H1 (cell line): Measurements from ENCODE around the gene CAMKK2. TPM values are rescaled to one million over a fixed set of nuclear protein-coding genes. Genes with fewer than 3 reads are reported as not detected.

Experiments
- CTCF ChIA-PET: fragments of 300-600 bp; sonication (Branson Sonifier 250); formaldehyde crosslinking; loops from one replicate; lab custom pipeline; 2021; ENCODE audit not compliant: partially characterized antibody; lab: Charles Lee
- POLR2A ChIA-PET: fragments of 300-600 bp; sonication (Branson Sonifier 250); formaldehyde crosslinking; loops from one replicate; lab custom pipeline; 2021; ENCODE audit warnings: inconsistent platforms; ENCODE audit not compliant: partially characterized antibody; lab: Charles Lee
- DNase-seq, 2 experiments: peaks; one replicate each; pipeline versions ENCODE4 v3.0.0 to v3.0.0-alpha.2; 2010 to 2022; ENCODE audit warnings: low spot score in 2 of 2, low read depth in 1 of 2, mixed read lengths in 1 of 2
- FAIRE-seq: peaks from 2 replicates; lab custom pipeline; 2011; peaks lifted over from hg19 to GRCh38; lab: Jason Lieb, UNC
- H2AFZ ChIP-seq: 2 replicates; pipeline ENCODE4 v1.8.1; 2012; ENCODE audit warnings: low read length, inconsistent platforms
- H2AK5ac ChIP-seq: 2 replicates; pipeline ENCODE4 v1.6.1; 2013; ENCODE audit warnings: low read depth, low read length
- H2BK120ac ChIP-seq: replicated peaks from 2 replicates; pipeline ENCODE3; 2013; ENCODE audit warnings: low read depth, low read length, inconsistent platforms
- H2BK12ac ChIP-seq: 2 replicates; pipeline ENCODE4 v1.6.1; 2013; ENCODE audit warnings: low read depth, low read length
- H2BK15ac ChIP-seq: 2 replicates; pipeline ENCODE4 v1.6.1; 2013; ENCODE audit warnings: low read length
- H2BK20ac ChIP-seq: 2 replicates; pipeline ENCODE4 v1.6.1; 2013; ENCODE audit warnings: low read length
- H2BK5ac ChIP-seq: 2 replicates; pipeline ENCODE4 v1.6.1; 2013; ENCODE audit warnings: low read depth, low read length
- H3K14ac ChIP-seq: 2 replicates; pipeline ENCODE4 v1.6.1; 2013; ENCODE audit warnings: inconsistent platforms; ENCODE audit not compliant: insufficient read length
- H3K18ac ChIP-seq: 2 replicates; pipeline ENCODE4 v1.6.1; 2013; ENCODE audit warnings: low read length; ENCODE audit errors: extremely low read depth
- H3K23ac ChIP-seq: 2 replicates; pipeline ENCODE4 v1.6.1; 2013; ENCODE audit warnings: inconsistent platforms; ENCODE audit not compliant: insufficient read length
- H3K23me2 ChIP-seq: 2 replicates; pipeline ENCODE4 v1.6.1; 2013; ENCODE audit warnings: low read depth, low read length
- H3K27ac ChIP-seq: 2 replicates; pipeline ENCODE4 v1.6.1; 2011; ENCODE audit warnings: low read depth, low read length, inconsistent platforms
- H3K27me3 ChIP-seq, 4 experiments: replicated peaks in 1 of 4; 1 replicate in 1 of 4; 2 replicates in 3 of 4; pipeline versions ENCODE4 v1.6.1 to v1.8.1; 2011 to 2013; ENCODE audit warnings: low read length in 3 of 4, mild to moderate bottlenecking in 3 of 4, inconsistent platforms in 2 of 4, mixed read lengths in 2 of 4, moderate library complexity in 1 of 4; ENCODE audit not compliant: control insufficient read depth in 3 of 4, insufficient read depth in 3 of 4; ENCODE audit errors: extremely low read depth in 1 of 4
- H3K36me3 ChIP-seq, 4 experiments: 2 replicates each; pipeline versions ENCODE4 v1.6.1 to v1.8.1; 2011 to 2013; ENCODE audit warnings: mild to moderate bottlenecking in 4 of 4, low read length in 3 of 4, moderate library complexity in 2 of 4, control low read depth in 1 of 4, inconsistent platforms in 1 of 4; ENCODE audit not compliant: insufficient read depth in 4 of 4, control insufficient read depth in 2 of 4
- H3K4ac ChIP-seq: replicated peaks from 2 replicates; pipeline ENCODE3; 2013; ENCODE audit warnings: low read length, low read depth, mixed read lengths, inconsistent platforms; ENCODE audit not compliant: insufficient read length
- H3K4me1 ChIP-seq, 4 experiments: replicated peaks in 1 of 4; 1 replicate in 1 of 4; 2 replicates in 3 of 4; pipeline versions ENCODE4 v1.6.1 to v1.8.1; 2011 to 2013; ENCODE audit warnings: low read length in 3 of 4, inconsistent platforms in 2 of 4, mixed read lengths in 1 of 4; ENCODE audit not compliant: insufficient read depth in 4 of 4, control insufficient read depth in 3 of 4
- H3K4me2 ChIP-seq, 2 experiments: 2 replicates each; pipeline versions ENCODE4 v1.6.1 to v1.8.1; 2011 to 2013; ENCODE audit warnings: low read depth in 2 of 2, low read length in 2 of 2, control low read depth in 1 of 2, inconsistent platforms in 1 of 2, mild to moderate bottlenecking in 1 of 2; ENCODE audit not compliant: insufficient read depth in 1 of 2
- H3K4me3 ChIP-seq, 4 experiments: fragments of 200-600, 300-600 bp in 1 of 4; sonication (generic), shearing (Covaris generic), sonication (Bioruptor Twin) in 1 of 4; 2 replicates each; pipeline versions ENCODE4 v1.5.1 to v1.8.1; 2011 to 2016; ENCODE audit warnings: low read length in 4 of 4, low read depth in 3 of 4, control low read depth in 2 of 4, inconsistent platforms in 2 of 4, mild to moderate bottlenecking in 2 of 4, mixed read lengths in 1 of 4, moderate library complexity in 1 of 4; ENCODE audit not compliant: insufficient read depth in 2 of 4; ENCODE audit errors: extremely low read depth in 1 of 4
- H3K56ac ChIP-seq: replicated peaks from 2 replicates; pipeline ENCODE3; 2013; ENCODE audit warnings: low read depth, mild to moderate bottlenecking, mixed read lengths, low read length, inconsistent platforms; ENCODE audit not compliant: insufficient read length
- H3K79me1 ChIP-seq: 2 replicates; pipeline ENCODE4 v1.6.1; 2013; ENCODE audit warnings: low read depth, low read length, control low read depth
- H3K79me2 ChIP-seq, 2 experiments: 2 replicates each; pipeline versions ENCODE4 v1.6.1 to v1.8.1; 2012 to 2013; ENCODE audit warnings: low read length in 2 of 2, mild to moderate bottlenecking in 2 of 2, inconsistent platforms in 1 of 2; ENCODE audit not compliant: insufficient read depth in 2 of 2, control insufficient read depth in 1 of 2
- H3K9ac ChIP-seq, 4 experiments: replicated peaks in 1 of 4; 1 replicate in 1 of 4; 2 replicates in 3 of 4; pipeline versions ENCODE4 v1.6.1 to v1.8.1; 2011 to 2013; ENCODE audit warnings: low read depth in 3 of 4, low read length in 3 of 4, control low read depth in 2 of 4, mild to moderate bottlenecking in 2 of 4, moderate library complexity in 2 of 4, inconsistent platforms in 1 of 4; ENCODE audit errors: extremely low read depth in 1 of 4
- H3K9me3 ChIP-seq, 2 experiments: 2 replicates each; pipeline versions ENCODE4 v1.6.1 to v1.8.1; 2012 to 2013; ENCODE audit warnings: mild to moderate bottlenecking in 2 of 2, moderate library complexity in 2 of 2, control low read depth in 1 of 2, inconsistent platforms in 1 of 2, low read depth in 1 of 2, low read length in 1 of 2, mixed read lengths in 1 of 2; ENCODE audit not compliant: insufficient read depth in 2 of 2
- H4K20me1 ChIP-seq, 2 experiments: replicated peaks in 1 of 2; 2 replicates each; pipeline versions ENCODE3 to v1.8.1; 2011 to 2013; ENCODE audit warnings: inconsistent platforms in 2 of 2, low read length in 2 of 2, mild to moderate bottlenecking in 1 of 2; ENCODE audit not compliant: insufficient read depth in 2 of 2, control insufficient read depth in 1 of 2
- H4K5ac ChIP-seq: 2 replicates; pipeline ENCODE4 v1.6.1; 2013; ENCODE audit warnings: low read length, low read depth, mixed read lengths, inconsistent platforms; ENCODE audit not compliant: insufficient read length
- H4K8ac ChIP-seq: 2 replicates; pipeline ENCODE4 v1.8.0; 2013; ENCODE audit warnings: mild to moderate bottlenecking, moderate library complexity, low read length, inconsistent platforms; ENCODE audit not compliant: insufficient read depth; ENCODE audit errors: extremely low read depth
- H4K91ac ChIP-seq: replicated peaks from 2 replicates; pipeline ENCODE3; 2013; ENCODE audit warnings: low read length, mixed read lengths, inconsistent platforms; ENCODE audit not compliant: insufficient read length
- BACH1 ChIP-seq: IDR thresholded peaks from 2 replicates; pipeline ENCODE4 v1.6.1; 2012; ENCODE audit warnings: low read length, improper control_type of control experiment
- BCL11A ChIP-seq, 2 experiments: IDR thresholded peaks; one replicate each; pipeline ENCODE4 v1.6.1; 2011; ENCODE audit warnings: low read depth in 2 of 2, low read length in 2 of 2, mild to moderate bottlenecking in 2 of 2
- BRCA1 ChIP-seq: IDR thresholded peaks from 2 replicates; pipeline ENCODE4 v1.6.1; 2012; ENCODE audit warnings: low read depth, low read length, improper control_type of control experiment
- CBX8 ChIP-seq: fragments of 300-800, 300-1000 bp; sonication (generic); IDR thresholded peaks from 2 replicates; pipeline ENCODE4 v1.7.1; 2016; ENCODE audit warnings: low read depth, low read length, borderline replicate concordance
- CHD1 ChIP-seq: IDR thresholded peaks from 2 replicates; pipeline ENCODE4 v1.6.1; 2012; ENCODE audit warnings: low read depth, low read length, improper control_type of control experiment
- CREB1 ChIP-seq: IDR thresholded peaks from 2 replicates; pipeline ENCODE4 v1.6.1; 2012; ENCODE audit warnings: inconsistent platforms
- EGR1 ChIP-seq: IDR thresholded peaks from 2 replicates; pipeline ENCODE4 v1.6.1; 2011; ENCODE audit warnings: low read depth, low read length, borderline replicate concordance
- EP300 ChIP-seq, 2 experiments: IDR thresholded peaks; 1 replicate in 1 of 2; 2 replicates in 1 of 2; pipeline ENCODE4 v1.6.1; 2011 to 2012; ENCODE audit warnings: low read depth in 2 of 2, low read length in 2 of 2, mild to moderate bottlenecking in 2 of 2, borderline replicate concordance in 1 of 2, inconsistent platforms in 1 of 2, moderate library complexity in 1 of 2
- EZH2 ChIP-seq: fragments of 200-600 bp; sonication (generic); IDR thresholded peaks from 2 replicates; pipeline ENCODE4 v1.7.1; 2012; ENCODE audit warnings: low read depth, mild to moderate bottlenecking, moderate library complexity, low read length, inconsistent platforms; ENCODE audit not compliant: severe bottlenecking
- HDAC6 ChIP-seq: IDR thresholded peaks from one replicate; pipeline ENCODE4 v1.7.1; 2012; ENCODE audit warnings: low read depth, mild to moderate bottlenecking, inconsistent platforms, low read length, moderate library complexity
- MAFK ChIP-seq: IDR thresholded peaks from 2 replicates; pipeline ENCODE4 v1.6.1; 2012; ENCODE audit warnings: low read depth, mild to moderate bottlenecking, improper control_type of control experiment, low read length
- POU5F1 ChIP-seq: IDR thresholded peaks from 2 replicates; pipeline ENCODE4 v1.6.1; 2011; ENCODE audit warnings: low read depth, mild to moderate bottlenecking, low read length, moderate library complexity
- SIRT6 ChIP-seq: IDR thresholded peaks from one replicate; pipeline ENCODE4 v1.7.1; 2012; ENCODE audit warnings: low read length, inconsistent platforms
- SRF ChIP-seq: IDR thresholded peaks from 2 replicates; pipeline ENCODE4 v1.6.1; 2011; ENCODE audit warnings: mild to moderate bottlenecking, low read depth, low read length, moderate library complexity
- YY1 ChIP-seq: IDR thresholded peaks from 2 replicates; pipeline ENCODE4 v1.6.1; 2011; ENCODE audit warnings: low read depth, mild to moderate bottlenecking, low read length
- ZNF274 ChIP-seq: IDR thresholded peaks from 2 replicates; pipeline ENCODE4 v1.7.0; 2012; ENCODE audit warnings: low read length, borderline replicate concordance; ENCODE audit errors: extremely low read depth
- WGBS, 2 experiments: shearing (Covaris generic) in 1 of 2; methylation state at CpG; one replicate each; pipeline versions ENCODE4 v1.1.6 to v1.1.7; 2013 to 2015; ENCODE audit warnings: low lambda C conversion rate in 2 of 2, mixed read lengths in 2 of 2, inconsistent platforms in 1 of 2, low coverage in 1 of 2, missing lambda C conversion rate in 1 of 2; ENCODE audit not compliant: insufficient replicate concordance in 2 of 2, insufficient coverage in 1 of 2, insufficient read length in 1 of 2; ENCODE audit errors: extremely low coverage in 1 of 2, missing lambda C conversion rate in 1 of 2; 5-methylcytosine and 5-hydroxymethylcytosine counted together
- polyA plus RNA-seq, 7 experiments: library from polyadenylated mRNA; depleted of rRNA in 3 of 7; stranded (reverse) in 5 of 7; unstranded in 2 of 7; fragments of >200 nt in 5 of 7; fragments of 200-250 nt in 2 of 7; gene quantifications; 1 replicate in 5 of 7; 2 replicates in 1 of 7; 4 replicates in 1 of 7; pipeline versions ENCODE4 v1.2.1 to v1.2.3, GENCODE V29; 2011 to 2013; ENCODE audit warnings: missing spikeins in 2 of 7, mixed read lengths in 2 of 7
- total RNA-seq: library from RNA; stranded (reverse); fragmentation: NEBNext Ultra II Directional; extraction: Animal tissue kit (Norgen Biotek cat#: 25700); gene quantifications from 2 replicates; pipeline ENCODE4 v1.2.1, GENCODE V29; 2021

Gene CAMKK2
- total and polyA plus RNA-seq, 2 of the 8 experiments (the other 6 are each of a cell fraction or from before 2014, with no cell fraction given), result 29.6 to 30.6 TPM

GRCh38 chr12:121330195-121330594 lies 33.7 kb upstream of the CAMKK2 start:
- H2AFZ ChIP-seq, result no peak overlapping the region
- no peaks in the 10 kb centered on the region for H3K79me1 ChIP-seq
- no peak overlapping the region for H3K4me3 ChIP-seq
- 95% methylated on average over 4 of the region's 4 CpGs; no CpG with 5 or more reads in 1 of the 2 experiments for WGBS, 2 experiments
- H3K9ac ChIP-seq, result no peak overlapping the region
- ChIA-PET POLR2A (no interaction called here), CTCF (no interaction called here)
- FAIRE-seq (no peak), DNase-seq (no peak)
- no peak overlapping the region for H2BK15ac ChIP-seq
- no peak overlapping the region for H3K56ac ChIP-seq
- no peak overlapping the region for H2BK5ac ChIP-seq
- no peak overlapping the region for H3K14ac ChIP-seq
- H3K4me1 ChIP-seq, result no peaks in the 10 kb centered on the region
- peaks cover 1 to 2% of the 10 kb centered on the region in 2 experiments for H4K20me1 ChIP-seq
- no peak overlapping the region for H4K8ac ChIP-seq
- no peaks in the 10 kb centered on the region for H3K79me2 ChIP-seq
- no peak overlapping the region for H3K23ac ChIP-seq
- H3K36me3 ChIP-seq, result peaks cover 31 to 78% (median 65%) of the 10 kb centered on the region in 4 experiments
- H4K5ac ChIP-seq, result no peak overlapping the region
- no peaks in the 10 kb centered on the region for H3K23me2 ChIP-seq
- no peaks in the 10 kb centered on the region for H3K9me3 ChIP-seq
- no peak overlapping the region for H3K27ac ChIP-seq
- H2BK120ac ChIP-seq, result no peak overlapping the region
- H2BK20ac ChIP-seq, result no peak overlapping the region
- no peak for TF ChIP-seq HDAC6
- TF ChIP-seq CHD1, result no peak
- no peak for TF ChIP-seq MAFK
- no peak for TF ChIP-seq YY1
- TF ChIP-seq ZNF274, result no peak
- no peak for TF ChIP-seq EP300 (IDR thresholded peaks at IDR 0.05; ENCODE audit: borderline replicate concordance in 1 of 2, low read depth in 2 of 2, low read length in 2 of 2)
- no peak for TF ChIP-seq SIRT6
- TF ChIP-seq EZH2, result no peak
- no peak for TF ChIP-seq BRCA1
- no peak for TF ChIP-seq EGR1
- no peak for TF ChIP-seq BACH1
- TF ChIP-seq POU5F1, result no peak
- no peak for TF ChIP-seq BCL11A (IDR thresholded peaks at IDR 0.05; ENCODE audit: low read depth in 2 of 2, low read length in 2 of 2)
- TF ChIP-seq CREB1, result no peak
- no peak for TF ChIP-seq CBX8
- no peak for TF ChIP-seq SRF
- no peaks in the 10 kb centered on the region for H3K27me3 ChIP-seq
- H3K4me2 ChIP-seq, result no peak overlapping the region
- no peak overlapping the region for H3K4ac ChIP-seq
- no peak overlapping the region for H4K91ac ChIP-seq
- H3K18ac ChIP-seq, result no peak overlapping the region
- no peak overlapping the region for H2AK5ac ChIP-seq
- H2BK12ac ChIP-seq, result no peak overlapping the region
